ENCODE measurements around the gene SYT2.
"Not testable (repeated sequence)": the region's sequence is repeated elsewhere in the genome, so short reads cannot be mapped to it uniquely, and the experiment has no call there.

DNA sequence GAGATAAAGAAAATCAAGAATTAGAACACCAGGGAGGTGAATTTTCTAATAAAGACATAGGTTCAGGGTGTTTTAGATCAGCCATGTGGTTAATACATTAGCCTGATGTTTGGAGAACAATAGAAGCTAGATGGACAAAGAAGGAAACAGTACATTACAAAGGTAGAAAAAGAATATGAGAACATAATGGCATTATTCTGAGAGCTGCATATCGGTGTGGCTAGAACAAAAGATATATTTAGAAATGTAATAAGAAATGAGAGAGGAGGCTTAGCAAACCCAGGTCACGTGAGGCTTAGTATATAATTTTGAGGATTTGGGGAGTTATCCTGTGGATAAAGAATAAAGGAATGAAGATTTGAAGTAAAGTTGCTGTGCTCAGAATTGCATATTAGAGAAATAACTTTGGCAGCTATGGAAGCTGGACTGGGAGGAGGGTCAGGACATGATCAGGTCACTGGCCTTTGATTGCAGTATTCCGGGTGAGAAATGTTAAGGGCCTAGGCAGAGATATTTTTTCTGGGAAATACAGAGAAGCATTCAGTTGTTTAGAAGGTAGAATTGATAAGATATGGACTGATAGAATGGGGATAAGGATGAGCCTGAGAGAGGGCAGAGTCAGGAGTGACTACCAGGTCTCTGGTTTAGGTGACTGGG is 164.5 kb downstream of the SYT2 start:
- TF ChIP-seq, protein P1, sequence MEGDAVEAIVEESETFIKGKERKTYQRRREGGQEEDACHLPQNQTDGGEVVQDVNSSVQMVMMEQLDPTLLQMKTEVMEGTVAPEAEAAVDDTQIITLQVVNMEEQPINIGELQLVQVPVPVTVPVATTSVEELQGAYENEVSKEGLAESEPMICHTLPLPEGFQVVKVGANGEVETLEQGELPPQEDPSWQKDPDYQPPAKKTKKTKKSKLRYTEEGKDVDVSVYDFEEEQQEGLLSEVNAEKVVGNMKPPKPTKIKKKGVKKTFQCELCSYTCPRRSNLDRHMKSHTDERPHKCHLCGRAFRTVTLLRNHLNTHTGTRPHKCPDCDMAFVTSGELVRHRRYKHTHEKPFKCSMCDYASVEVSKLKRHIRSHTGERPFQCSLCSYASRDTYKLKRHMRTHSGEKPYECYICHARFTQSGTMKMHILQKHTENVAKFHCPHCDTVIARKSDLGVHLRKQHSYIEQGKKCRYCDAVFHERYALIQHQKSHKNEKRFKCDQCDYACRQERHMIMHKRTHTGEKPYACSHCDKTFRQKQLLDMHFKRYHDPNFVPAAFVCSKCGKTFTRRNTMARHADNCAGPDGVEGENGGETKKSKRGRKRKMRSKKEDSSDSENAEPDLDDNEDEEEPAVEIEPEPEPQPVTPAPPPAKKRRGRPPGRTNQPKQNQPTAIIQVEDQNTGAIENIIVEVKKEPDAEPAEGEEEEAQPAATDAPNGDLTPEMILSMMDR (conservative IDR thresholded peaks at IDR 0.05 in 1 of 2, IDR thresholded peaks at IDR 0.05 in 1 of 2; ENCODE audit: extremely low read depth in 1 of 2, insufficient read depth in 1 of 2, low read depth in 1 of 2, low read length in 2 of 2): not testable (repeated sequence)
- not testable (repeated sequence) for TF ChIP-seq EZH2 (IDR thresholded peaks at IDR 0.05; ENCODE audit: borderline replicate concordance, low read length)

All from mammary epithelial cell (primary cell).